DMS79 (cell line): Measurements from ENCODE around the gene GIMAP4.
"Not testable (repeated sequence)": the region's sequence is repeated elsewhere in the genome, so short reads cannot be mapped to it uniquely, and the experiment has no call there.

Experiments
- DNase-seq: peaks from one replicate; lab custom pipeline; 2025; lab: John Stamatoyannopoulos, UW

The GIMAP4 gene

GRCh38 chr7:150567169-150567568 lies at the start of gene GIMAP4:
GIMAP4 (plus strand) TSS chr7:150567390; CDS start chr7:150569902, 2,512 bp downstream.
- no peak for DNase-seq

- DNase-seq: no peak
Observed at GRCh38 chr7:150519310-150519709, 47.9 kb upstream of the GIMAP4 start.

- no peak for DNase-seq
Observed at GRCh38 chr7:150520145-150520544, 47.0 kb upstream of the GIMAP4 start.

GRCh38 chr7:150522931-150523330 lies 44.3 kb upstream of the GIMAP4 start:
- DNase-seq: not testable (repeated sequence)

GRCh38 chr7:150524018-150524417 lies 43.2 kb upstream of the GIMAP4 start:
- no peak for DNase-seq

- no peak for DNase-seq
Observed at GRCh38 chr7:150531704-150532103, 35.5 kb upstream of the GIMAP4 start.

GRCh38 chr7:150538259-150538658 lies 28.9 kb upstream of the GIMAP4 start:
- no peak for DNase-seq

- DNase-seq: no peak
Observed at GRCh38 chr7:150553163-150553562, 14.0 kb upstream of the GIMAP4 start.

- no peak for DNase-seq
Observed at GRCh38 chr7:150556521-150557138, 10.6 kb upstream of the GIMAP4 start.

- no peak for DNase-seq
Observed at GRCh38 chr7:150560486-150560885, 6.7 kb upstream of the GIMAP4 start.

GRCh38 chr7:150562919-150563318 lies 4.3 kb upstream of the GIMAP4 start:
- DNase-seq: no peak

- DNase-seq: no peak
Observed at GRCh38 chr7:150564006-150564405, 3.2 kb upstream of the GIMAP4 start.

- DNase-seq: no peak
Observed at GRCh38 chr7:150564566-150564965, 2.6 kb upstream of the GIMAP4 start.

GRCh38 chr7:150565239-150565638 lies 2.0 kb upstream of the GIMAP4 start:
- DNase-seq: no peak

GRCh38 chr7:150566123-150566522 lies 1.1 kb upstream of the GIMAP4 start:
- DNase-seq: no peak

- DNase-seq: no peak
Observed at GRCh38 chr7:150566572-150566971, 618 bp upstream of the GIMAP4 start.

- DNase-seq: no peak
Observed at GRCh38 chr7:150567871-150568301, 696 bp downstream of the GIMAP4 start.

GRCh38 chr7:150568714-150569113 lies 1.5 kb downstream of the GIMAP4 start:
- no peak for DNase-seq

GRCh38 chr7:150569245-150569955 lies 2.2 kb downstream of the GIMAP4 start:
- DNase-seq: no peak

- DNase-seq: no peak
Observed at GRCh38 chr7:150570556-150571465, 3.6 kb downstream of the GIMAP4 start.

GRCh38 chr7:150572496-150572895 lies 5.3 kb downstream of the GIMAP4 start:
- no peak for DNase-seq

- DNase-seq: not testable (repeated sequence)
Observed at GRCh38 chr7:150579979-150580637, 12.9 kb downstream of the GIMAP4 start.
